CD4-positive, alpha-beta T cell treated with Interleukin-2 at 100 ng/mL for 4 hours (primary cell): ENCODE data around the gene SPATA31E1.

Experiments
- DNase-seq: peaks from one replicate; pipeline ENCODE4 v3.0.0-alpha.2; 2020; ENCODE audit warnings: low spot score

The SPATA31E1 gene

DNA sequence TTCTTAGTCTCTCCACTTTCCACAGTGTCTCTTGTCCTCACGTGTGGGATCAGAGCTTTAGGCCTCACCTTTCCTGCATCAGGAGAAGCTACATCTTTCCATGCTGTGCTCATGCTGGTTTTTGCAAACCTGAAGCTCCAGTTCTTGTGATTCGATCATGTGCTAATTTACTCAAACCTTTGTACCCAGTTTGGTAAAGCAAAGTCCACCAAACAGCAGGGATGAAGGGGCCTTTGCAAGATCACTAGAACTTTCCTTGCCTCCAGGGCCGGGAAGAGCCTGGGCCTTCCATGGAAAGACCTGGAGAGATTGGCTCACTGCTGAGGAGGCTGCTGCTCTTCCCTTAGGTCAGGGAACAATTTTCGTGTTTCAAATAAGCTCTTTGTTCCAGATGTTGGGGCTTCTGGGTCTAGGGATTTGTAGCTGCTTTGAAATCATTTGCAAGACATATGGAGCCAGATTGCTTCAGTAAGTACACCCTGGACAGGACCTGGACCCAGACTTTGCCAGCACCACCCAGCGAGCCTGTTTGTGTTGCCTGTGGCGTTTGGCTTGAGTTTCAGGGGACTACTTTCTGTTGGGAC lies 18.7 kb upstream of the SPATA31E1 start:
- DNase-seq, result no peak

DNA sequence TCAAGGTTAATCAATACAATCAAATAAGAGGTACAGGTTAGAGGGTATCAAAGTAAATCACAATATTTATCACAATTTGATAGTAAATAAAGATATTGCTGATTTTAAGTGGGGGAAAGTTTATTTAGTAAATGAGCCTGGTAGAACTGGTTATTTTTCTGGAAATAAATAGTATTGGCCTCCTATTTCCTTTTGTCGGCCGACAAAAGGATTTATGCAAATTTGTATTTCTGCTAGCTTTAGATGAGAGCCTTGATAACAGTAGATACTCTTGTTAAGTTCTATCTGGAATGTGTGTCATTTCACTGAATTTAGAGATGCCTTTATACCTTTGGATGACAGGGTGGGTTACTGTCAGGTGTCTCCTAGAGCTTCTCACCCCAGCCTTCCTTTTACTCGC lies 17.8 kb upstream of the SPATA31E1 start:
- no peak for DNase-seq

DNA sequence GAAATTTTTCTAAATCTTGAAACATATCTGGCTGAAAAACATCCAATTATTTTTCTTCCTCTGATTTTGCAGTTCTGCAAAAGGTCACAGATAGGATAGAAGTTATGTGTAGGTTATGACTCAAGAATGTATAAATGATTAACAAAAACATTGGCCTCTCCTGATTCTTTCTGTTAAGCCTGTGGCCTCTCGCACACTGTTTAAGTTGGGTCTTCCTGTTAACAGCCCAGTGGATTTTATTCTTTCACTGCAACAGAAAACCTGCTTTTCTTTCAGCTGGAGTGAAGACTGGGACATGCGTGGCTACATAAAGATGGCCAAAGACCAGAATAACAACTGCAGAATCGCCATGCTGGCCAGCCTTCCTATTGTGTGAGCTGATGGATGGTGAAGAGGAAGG lies 17.1 kb upstream of the SPATA31E1 start:
- no peak for DNase-seq

DNA sequence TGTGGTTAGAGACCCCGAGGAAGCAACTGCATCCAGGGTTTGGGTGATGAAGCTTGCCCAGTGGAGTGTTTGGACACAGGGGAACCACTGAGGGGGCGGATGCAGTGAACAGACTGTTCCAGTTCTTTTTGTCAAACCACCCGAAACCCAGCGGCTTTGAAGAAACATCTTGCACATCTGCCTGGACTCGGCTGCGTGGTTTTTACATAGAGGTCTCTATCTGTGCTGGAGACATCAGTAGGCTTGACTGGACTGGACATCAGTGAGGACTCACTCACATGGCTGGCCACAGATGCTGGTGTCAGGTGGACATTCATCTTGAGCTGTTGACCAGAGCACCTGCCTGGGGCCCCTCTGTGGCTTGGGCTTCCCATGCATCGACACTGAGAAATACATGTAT lies 15.3 kb upstream of the SPATA31E1 start:
- no peak for DNase-seq

DNA sequence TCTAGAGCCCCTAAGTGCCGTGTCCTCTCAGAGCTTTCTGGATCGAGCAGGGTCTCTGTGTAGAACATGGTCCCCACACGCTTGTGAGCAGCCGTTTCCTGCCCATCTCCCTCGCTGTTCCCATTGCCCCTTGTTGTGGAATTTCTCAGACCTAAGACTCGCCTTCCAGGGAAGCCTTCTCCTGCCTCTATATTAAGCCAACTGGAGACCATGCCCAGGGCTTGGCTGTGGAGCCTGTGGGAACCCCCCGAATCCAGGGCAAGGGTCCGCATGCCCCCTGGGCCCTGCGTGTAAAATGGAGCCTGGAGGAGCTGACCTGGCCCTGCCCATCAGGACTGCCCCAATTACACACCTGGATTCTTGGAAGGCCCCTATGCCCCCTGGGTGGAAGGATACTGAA lies 14.5 kb upstream of the SPATA31E1 start:
- no peak for DNase-seq

DNA sequence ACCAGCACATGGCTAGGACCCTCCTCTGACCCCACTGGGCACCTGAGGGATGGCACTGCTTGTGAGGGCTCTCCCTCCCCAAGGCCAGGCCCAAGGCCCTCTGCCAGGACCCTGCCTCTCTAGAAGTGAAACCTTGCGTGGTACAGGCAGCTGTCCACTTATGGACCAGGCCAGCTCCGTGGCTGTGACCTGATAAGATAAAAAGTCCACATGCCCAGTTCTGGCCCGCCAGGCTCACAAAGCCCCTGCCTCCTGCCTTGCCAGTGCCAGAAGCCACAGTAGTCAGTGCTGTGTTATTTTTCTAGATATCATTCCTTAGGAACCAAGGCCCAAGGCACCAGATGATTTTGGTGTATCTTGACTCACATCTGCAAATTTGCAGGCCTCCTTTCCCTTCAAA lies 14.0 kb upstream of the SPATA31E1 start:
- DNase-seq, result no peak

DNA sequence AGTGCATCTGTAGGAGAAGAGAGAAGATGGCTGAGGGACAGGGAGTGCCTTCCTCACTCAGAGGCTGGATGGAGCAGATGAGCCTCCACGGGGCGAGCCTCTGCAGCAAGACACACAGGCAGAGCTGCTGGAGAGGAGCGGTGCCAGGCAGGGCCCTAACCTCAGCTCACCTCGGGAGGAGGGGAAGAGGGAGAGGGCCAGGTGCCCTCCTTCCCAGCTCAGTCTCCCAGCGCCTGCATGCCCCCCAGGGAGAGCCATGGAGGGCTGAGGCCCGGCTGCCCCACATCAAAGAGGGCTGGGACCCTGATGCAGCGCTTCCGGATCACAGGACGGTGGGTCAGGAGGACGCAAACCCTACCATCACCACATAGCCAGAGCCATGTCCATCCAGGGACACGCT lies 13.6 kb upstream of the SPATA31E1 start:
- DNase-seq, result no peak

DNA sequence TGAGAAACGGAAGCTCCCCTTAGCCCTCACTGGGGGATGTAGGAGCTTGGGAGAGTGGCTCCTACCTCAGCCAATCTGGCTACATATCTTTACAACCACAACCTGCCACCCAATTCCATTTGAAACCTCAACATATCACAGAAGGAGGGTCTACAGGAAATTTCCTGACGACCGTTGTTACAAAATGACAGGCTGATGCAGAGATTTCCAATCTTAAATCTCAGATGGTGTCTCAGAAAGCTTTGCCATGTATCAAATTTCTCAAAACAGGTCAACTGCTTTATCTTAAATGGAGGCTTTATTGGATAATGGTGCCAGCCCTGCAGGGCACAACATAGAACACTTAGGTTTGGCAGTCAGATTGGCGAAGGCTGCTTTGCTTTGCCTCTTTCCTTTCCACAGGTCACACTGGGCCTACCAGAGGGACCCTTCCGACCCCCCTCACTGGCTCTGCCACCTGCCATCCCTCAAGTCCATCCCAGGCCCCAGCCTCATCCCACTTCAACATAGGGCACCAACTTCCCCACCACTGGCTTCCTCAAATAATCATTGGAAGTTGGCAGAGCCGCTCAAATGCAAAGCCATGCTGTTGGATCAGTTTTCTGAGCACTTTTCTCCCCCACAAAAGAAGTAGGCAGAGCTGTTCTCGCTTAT lies 11.1 kb upstream of the SPATA31E1 start:
- DNase-seq, result no peak

DNA sequence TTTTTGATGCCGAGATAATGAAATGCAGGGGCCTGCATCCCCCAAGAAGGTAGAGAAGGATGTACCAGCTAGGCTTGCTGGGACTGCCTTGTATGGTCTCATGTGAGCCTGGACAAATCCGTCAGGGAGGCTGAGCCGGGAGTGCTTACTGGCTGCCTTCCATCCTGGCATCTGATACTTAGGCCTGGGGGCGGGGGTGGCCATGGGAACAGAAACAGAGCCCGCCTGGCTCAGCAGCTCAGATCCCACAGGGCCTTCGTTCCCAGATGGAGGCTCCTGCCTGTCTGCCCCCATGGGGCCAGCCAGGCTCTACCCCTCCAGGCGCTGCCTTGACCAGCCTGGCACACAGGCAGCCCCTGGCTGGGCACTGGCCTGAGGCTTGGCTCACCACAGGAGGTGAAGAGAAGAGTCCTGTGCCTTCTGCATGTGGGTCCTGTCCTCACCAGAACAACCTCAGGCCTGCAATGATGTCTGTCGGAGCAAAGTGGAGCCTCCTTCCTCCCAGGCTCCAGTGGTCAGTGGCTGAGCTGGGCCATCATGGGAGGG lies 10.5 kb upstream of the SPATA31E1 start:
- no peak for DNase-seq

DNA sequence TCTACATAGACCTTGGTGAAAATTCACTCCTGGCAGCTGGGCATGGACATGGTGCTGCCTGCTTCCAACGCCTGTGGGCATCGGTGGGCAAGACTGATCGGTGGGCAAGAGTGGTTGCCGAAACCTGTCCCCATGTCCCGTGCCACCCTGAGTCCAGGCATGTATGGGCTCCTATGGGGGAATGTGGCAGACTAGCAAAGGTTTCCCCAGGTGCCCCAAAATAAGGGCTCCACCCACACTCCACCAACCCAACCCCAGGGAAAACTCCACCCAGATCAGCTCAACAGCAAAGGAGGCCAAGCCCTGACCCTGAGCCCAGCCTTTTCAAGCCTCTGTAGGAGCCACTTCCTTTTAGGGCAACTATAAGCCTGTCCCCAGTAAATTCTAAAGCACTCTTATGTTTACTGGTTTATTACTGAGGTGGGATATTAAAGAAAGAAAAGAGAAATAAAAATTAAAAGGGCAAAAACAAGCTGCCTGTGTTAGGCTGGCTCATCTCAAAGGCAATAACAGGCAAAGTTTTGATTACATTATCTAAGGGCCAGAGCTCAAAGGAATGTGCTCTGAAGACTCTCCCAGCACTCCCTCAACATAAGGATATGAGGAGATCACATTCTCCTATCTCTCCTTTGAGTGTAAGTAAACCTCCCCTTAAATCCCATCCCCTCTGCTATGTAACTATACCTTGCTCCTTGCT lies 8.9 kb upstream of the SPATA31E1 start:
- no peak for DNase-seq

DNA sequence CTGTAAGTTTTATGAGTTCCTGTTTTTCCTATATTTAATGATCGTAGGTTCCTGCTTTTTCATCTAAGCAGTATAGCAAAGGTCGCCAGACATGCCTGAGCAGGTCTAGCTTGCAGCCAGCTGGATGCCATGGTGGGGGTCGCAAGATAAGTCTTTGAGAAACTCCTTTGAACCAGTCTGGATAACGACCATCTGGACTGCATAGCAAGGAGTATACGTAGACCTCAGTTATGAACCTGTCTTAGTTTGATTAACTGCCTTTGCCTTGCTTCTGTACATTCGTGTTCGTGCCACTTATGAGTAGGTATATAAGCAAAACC lies 8.4 kb upstream of the SPATA31E1 start:
- DNase-seq, result no peak

DNA sequence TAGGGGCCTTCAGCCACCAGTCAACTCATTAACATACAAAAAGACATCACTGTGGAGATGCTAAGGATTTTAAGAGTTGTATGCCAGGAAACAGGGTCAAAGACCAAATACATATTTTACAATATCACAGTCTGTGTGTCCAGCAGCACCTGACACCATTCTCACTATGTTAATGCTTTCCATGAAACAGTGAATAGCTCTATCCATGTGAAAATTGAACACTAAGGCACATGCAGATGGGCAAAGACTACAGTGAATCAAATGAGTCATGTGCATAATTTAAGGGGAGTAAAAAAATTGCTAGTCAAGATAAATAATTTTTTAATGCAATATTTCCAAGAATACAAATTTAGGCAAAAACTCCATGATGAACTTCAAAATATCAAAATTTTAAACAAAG lies 7.6 kb upstream of the SPATA31E1 start:
- DNase-seq, result no peak

DNA sequence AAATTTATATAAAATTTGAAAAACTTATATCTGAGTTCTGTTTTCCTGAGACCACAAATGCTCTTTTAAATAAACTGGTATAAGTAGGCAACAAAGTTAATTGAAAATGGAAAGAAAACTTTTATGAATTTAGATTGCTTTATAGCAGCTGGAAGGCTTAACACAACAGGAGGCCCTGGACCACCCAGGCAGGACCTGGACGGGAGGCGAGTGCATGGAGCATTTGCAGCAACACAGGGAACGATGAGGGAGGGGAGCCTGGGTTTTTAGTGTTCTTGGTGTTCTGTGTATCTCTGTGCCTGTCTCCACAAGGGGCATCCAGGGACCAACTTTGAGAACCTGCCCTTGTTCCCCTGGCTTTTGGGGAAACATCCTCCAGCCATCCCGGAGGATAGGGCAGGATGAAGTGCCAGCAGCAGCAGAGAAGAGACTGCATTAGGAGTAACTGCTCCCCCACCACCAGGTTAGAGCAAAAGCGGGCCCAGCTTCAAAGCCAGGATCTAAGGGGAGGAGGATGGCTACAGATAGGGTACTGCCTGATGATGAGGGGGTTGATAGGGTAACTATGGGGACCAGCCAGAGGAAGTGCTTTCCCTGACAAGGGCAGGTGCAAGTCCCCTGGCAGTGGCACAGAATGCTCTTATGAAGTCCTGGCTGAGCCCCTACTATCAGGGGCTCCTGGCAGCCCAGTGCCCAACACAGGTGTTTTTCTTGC lies 6.7 kb upstream of the SPATA31E1 start:
- DNase-seq, result no peak

DNA sequence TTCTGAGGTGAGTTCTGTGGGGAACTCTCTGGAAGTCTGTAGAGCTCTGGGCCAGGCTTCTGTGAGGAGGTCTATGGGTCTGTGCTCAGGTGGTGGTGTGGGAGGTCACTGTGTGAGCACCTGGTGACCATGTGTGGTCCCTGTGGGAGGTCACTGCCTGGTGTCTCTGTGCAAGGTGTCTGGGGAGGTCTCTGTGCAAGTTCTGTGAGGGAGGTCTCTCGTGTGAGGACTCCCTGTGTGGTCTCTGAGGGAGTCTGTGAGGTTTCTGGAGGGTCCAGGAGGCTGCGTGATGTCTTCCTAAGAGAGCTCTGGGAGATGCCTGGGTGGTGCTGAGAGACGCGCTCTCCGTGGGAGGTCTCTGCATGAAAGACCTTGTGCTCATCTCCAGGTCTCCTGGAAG lies 6.0 kb upstream of the SPATA31E1 start:
- no peak for DNase-seq

DNA sequence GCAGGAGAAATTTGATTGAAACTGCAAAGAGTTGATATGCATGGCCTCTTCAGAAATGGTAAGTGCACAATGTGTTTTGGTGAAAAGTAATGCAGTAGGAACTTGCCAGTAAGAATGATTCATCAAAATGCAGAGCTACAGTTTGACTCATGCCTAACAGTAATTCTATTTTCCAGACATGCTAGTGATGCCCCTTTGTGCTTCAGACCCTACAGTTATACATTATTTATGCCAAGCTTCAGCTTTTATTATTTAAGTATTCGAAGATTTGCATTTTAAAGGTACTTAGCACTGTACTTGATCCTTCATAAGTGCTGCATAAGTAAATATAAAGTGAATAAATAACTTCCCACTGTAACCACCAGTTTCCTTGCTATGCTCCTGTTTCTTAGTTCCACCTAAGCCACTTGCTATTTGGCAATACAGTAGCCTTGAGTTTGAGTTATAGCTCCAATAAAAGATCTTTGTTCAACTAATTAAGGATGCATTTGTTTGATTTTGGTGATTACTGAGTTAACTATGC lies 3.6 kb upstream of the SPATA31E1 start:
- no peak for DNase-seq

DNA sequence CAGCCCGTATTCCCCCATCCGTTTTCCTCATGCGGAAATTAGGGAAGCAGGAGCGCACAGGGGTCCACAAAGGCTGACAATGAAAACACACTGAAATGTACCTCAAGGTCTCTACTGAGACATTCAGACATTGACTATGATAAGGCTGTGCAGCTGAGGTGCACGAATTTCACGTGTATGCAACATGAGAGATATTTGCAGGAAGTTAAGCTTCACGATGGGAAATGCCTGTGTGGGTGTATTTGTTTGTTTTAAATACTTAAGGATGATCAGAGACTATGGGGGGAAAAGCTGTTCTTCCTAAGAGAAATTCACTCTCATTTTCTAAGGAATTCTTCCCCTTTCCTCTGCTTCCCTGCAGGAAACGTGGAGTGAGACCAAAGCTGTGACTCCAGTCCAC lies 2.6 kb upstream of the SPATA31E1 start:
- no peak for DNase-seq

DNA sequence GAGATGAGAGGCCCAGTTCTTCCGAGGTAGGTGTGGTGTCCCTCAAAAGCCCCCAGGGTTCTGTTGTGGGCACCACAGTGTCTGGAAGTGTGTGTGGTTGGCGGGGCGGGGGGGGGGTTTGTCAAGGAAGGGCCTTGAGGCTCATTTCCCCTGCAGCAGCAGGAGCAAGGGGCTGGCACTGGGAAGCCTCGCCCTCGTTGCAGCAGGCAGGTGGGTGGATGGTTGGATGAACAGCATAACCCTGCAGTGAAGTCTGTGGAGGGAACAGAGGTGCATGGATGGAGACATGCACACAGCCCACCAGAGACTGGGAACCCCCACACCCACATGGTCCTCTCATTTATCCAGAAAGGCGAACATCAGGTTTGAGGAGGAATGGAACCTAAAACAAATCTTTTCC lies 2.0 kb upstream of the SPATA31E1 start:
- no peak for DNase-seq

DNA sequence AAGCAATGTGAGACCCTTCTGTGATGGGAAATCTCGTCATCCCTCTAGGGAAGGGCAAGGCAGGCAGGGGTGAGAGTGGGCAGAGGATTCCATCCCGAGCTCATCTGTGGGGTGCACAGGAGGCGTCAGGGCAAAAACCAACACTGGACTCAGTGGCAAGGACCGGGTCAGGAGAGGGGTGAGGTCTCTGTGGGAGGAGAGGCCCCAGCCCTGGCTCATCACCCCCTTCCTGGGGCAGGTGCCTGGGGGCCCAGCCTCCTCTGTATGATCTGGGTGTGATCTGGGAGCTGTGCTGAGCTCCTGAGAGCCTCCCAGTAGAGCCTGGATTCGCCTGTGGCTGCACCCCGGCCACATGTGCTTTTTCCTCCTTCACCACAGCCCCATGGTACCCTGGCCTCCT lies 597 bp downstream of the SPATA31E1 start:
- DNase-seq, result no peak

DNA sequence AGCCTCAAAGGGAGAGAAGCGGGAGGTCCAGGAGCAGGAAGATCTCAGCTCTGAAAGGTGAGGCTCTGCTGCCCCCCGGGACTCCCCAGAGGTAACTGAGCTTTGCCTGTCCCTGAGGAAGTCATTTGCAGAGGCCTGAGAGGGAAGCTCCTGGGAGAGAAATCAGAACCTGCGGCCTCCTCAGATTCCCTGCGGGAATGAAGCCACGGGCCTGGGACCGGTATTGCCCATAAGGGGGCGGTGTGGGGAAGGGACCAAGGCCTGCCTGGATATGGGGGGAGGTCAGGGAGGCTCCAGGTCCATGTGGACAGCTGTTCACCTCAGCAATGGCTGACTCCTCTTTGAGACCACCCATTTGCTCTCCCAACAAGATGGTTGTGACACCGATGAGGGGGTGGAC lies 1.3 kb downstream of the SPATA31E1 start:
- DNase-seq, result no peak

DNA sequence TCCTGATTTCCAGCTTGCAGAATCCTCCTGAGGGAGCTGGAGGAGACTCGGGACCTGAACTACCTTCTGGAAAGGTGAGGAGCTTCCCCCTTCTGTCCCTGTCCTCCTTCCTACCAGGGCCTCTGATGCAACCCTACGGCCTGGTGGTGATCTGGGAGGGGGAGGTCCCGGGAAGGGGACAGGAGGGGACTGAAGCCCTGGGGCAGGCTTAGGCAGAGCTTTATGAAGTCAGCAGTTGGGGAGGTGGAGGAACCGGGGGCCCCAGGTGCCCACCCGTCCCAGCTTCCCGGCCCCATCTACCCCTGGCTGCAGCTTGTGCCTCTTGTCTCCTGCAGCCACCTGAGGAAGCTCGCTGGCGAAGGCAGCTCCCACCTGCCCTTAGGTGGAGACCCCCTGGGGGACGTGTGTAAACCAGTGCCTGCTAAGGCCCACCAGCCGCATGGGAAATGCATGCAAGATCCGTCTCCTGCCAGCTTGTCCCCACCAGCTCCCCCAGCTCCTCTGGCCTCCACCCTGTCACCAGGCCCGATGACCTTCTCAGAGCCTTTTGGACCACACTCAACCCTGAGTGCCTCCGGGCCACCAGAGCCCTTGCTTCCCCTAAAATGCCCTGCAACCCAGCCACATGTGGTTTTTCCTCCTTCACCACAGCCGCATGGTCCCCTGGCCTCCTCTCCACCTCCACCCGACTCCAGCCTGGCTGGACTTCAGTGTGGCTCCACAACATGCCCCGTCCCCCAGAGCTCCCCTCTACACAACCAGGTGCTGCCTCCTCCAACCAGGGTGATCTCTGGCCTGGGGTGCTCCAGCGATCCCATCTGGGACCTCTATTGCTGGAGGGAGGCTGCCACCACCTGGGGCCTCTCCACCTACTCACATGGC lies 2.1 kb downstream of the SPATA31E1 start:
- no peak for DNase-seq

DNA sequence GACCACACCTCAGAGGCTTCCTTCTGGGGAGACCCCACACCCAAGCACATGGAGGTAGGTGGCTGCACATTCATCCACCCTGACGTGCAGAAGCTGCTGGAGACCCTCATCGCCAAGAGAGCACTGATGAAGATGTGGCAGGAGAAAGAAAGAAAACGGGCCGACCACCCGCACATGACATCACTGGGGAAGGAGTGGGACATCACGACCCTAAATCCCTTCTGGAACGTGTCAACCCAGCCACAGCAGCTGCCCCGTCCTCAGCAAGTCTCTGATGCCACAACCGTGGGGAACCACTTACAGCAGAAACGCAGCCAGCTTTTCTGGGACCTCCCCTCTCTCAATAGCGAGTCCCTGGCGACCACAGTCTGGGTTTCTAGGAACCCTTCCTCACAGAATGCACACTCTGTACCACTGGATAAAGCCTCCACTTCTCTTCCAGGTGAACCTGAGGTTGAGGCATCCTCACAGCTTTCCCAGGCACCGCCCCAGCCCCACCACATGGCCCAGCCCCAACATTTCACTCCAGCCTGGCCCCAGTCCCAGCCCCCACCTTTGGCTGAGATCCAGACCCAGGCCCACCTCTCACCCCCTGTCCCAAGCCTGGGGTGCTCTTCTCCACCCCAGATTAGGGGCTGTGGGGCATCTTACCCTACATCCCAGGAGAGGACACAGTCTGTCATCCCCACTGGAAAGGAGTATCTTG lies 3.0 kb downstream of the SPATA31E1 start:
- no peak for DNase-seq
